H1 (cell line): ENCODE data around the gene DYNLT2. TPM values are rescaled to one million over a fixed set of nuclear protein-coding genes. Genes with fewer than 3 reads are reported as not detected.

Experiments used
- CTCF ChIA-PET: fragments of 300-600 bp; sonication (Branson Sonifier 250); formaldehyde crosslinking; loops from one replicate; lab custom pipeline; 2021; ENCODE audit not compliant: partially characterized antibody; lab: Charles Lee
- POLR2A ChIA-PET: fragments of 300-600 bp; sonication (Branson Sonifier 250); formaldehyde crosslinking; loops from one replicate; lab custom pipeline; 2021; ENCODE audit warnings: inconsistent platforms; ENCODE audit not compliant: partially characterized antibody; lab: Charles Lee
- DNase-seq, 2 experiments: peaks; one replicate each; pipeline versions ENCODE4 v3.0.0 to v3.0.0-alpha.2; 2010 to 2022; ENCODE audit warnings: low spot score in 2 of 2, low read depth in 1 of 2, mixed read lengths in 1 of 2
- FAIRE-seq: peaks from 2 replicates; lab custom pipeline; 2011; peaks lifted over from hg19 to GRCh38; lab: Jason Lieb, UNC
- H2AFZ ChIP-seq: 2 replicates; pipeline ENCODE4 v1.8.1; 2012; ENCODE audit warnings: low read length, inconsistent platforms
- H2AK5ac ChIP-seq: 2 replicates; pipeline ENCODE4 v1.6.1; 2013; ENCODE audit warnings: low read depth, low read length
- H2BK120ac ChIP-seq: replicated peaks from 2 replicates; pipeline ENCODE3; 2013; ENCODE audit warnings: low read depth, low read length, inconsistent platforms
- H2BK12ac ChIP-seq: 2 replicates; pipeline ENCODE4 v1.6.1; 2013; ENCODE audit warnings: low read depth, low read length
- H2BK15ac ChIP-seq: 2 replicates; pipeline ENCODE4 v1.6.1; 2013; ENCODE audit warnings: low read length
- H2BK20ac ChIP-seq: 2 replicates; pipeline ENCODE4 v1.6.1; 2013; ENCODE audit warnings: low read length
- H2BK5ac ChIP-seq: 2 replicates; pipeline ENCODE4 v1.6.1; 2013; ENCODE audit warnings: low read depth, low read length
- H3K14ac ChIP-seq: 2 replicates; pipeline ENCODE4 v1.6.1; 2013; ENCODE audit warnings: inconsistent platforms; ENCODE audit not compliant: insufficient read length
- H3K18ac ChIP-seq: 2 replicates; pipeline ENCODE4 v1.6.1; 2013; ENCODE audit warnings: low read length; ENCODE audit errors: extremely low read depth
- H3K23ac ChIP-seq: 2 replicates; pipeline ENCODE4 v1.6.1; 2013; ENCODE audit warnings: inconsistent platforms; ENCODE audit not compliant: insufficient read length
- H3K23me2 ChIP-seq: 2 replicates; pipeline ENCODE4 v1.6.1; 2013; ENCODE audit warnings: low read depth, low read length
- H3K27ac ChIP-seq: 2 replicates; pipeline ENCODE4 v1.6.1; 2011; ENCODE audit warnings: low read depth, low read length, inconsistent platforms
- H3K27me3 ChIP-seq, 4 experiments: replicated peaks in 1 of 4; 1 replicate in 1 of 4; 2 replicates in 3 of 4; pipeline versions ENCODE4 v1.6.1 to v1.8.1; 2011 to 2013; ENCODE audit warnings: low read length in 3 of 4, mild to moderate bottlenecking in 3 of 4, inconsistent platforms in 2 of 4, mixed read lengths in 2 of 4, moderate library complexity in 1 of 4; ENCODE audit not compliant: control insufficient read depth in 3 of 4, insufficient read depth in 3 of 4; ENCODE audit errors: extremely low read depth in 1 of 4
- H3K36me3 ChIP-seq, 4 experiments: 2 replicates each; pipeline versions ENCODE4 v1.6.1 to v1.8.1; 2011 to 2013; ENCODE audit warnings: mild to moderate bottlenecking in 4 of 4, low read length in 3 of 4, moderate library complexity in 2 of 4, control low read depth in 1 of 4, inconsistent platforms in 1 of 4; ENCODE audit not compliant: insufficient read depth in 4 of 4, control insufficient read depth in 2 of 4
- H3K4ac ChIP-seq: replicated peaks from 2 replicates; pipeline ENCODE3; 2013; ENCODE audit warnings: low read length, low read depth, mixed read lengths, inconsistent platforms; ENCODE audit not compliant: insufficient read length
- H3K4me1 ChIP-seq, 4 experiments: replicated peaks in 1 of 4; 1 replicate in 1 of 4; 2 replicates in 3 of 4; pipeline versions ENCODE4 v1.6.1 to v1.8.1; 2011 to 2013; ENCODE audit warnings: low read length in 3 of 4, inconsistent platforms in 2 of 4, mixed read lengths in 1 of 4; ENCODE audit not compliant: insufficient read depth in 4 of 4, control insufficient read depth in 3 of 4
- H3K4me2 ChIP-seq, 2 experiments: 2 replicates each; pipeline versions ENCODE4 v1.6.1 to v1.8.1; 2011 to 2013; ENCODE audit warnings: low read depth in 2 of 2, low read length in 2 of 2, control low read depth in 1 of 2, inconsistent platforms in 1 of 2, mild to moderate bottlenecking in 1 of 2; ENCODE audit not compliant: insufficient read depth in 1 of 2
- H3K4me3 ChIP-seq, 4 experiments: fragments of 200-600, 300-600 bp in 1 of 4; sonication (generic), shearing (Covaris generic), sonication (Bioruptor Twin) in 1 of 4; 2 replicates each; pipeline versions ENCODE4 v1.5.1 to v1.8.1; 2011 to 2016; ENCODE audit warnings: low read length in 4 of 4, low read depth in 3 of 4, control low read depth in 2 of 4, inconsistent platforms in 2 of 4, mild to moderate bottlenecking in 2 of 4, mixed read lengths in 1 of 4, moderate library complexity in 1 of 4; ENCODE audit not compliant: insufficient read depth in 2 of 4; ENCODE audit errors: extremely low read depth in 1 of 4
- H3K56ac ChIP-seq: replicated peaks from 2 replicates; pipeline ENCODE3; 2013; ENCODE audit warnings: low read depth, mild to moderate bottlenecking, mixed read lengths, low read length, inconsistent platforms; ENCODE audit not compliant: insufficient read length
- H3K79me1 ChIP-seq: 2 replicates; pipeline ENCODE4 v1.6.1; 2013; ENCODE audit warnings: low read depth, low read length, control low read depth
- H3K79me2 ChIP-seq, 2 experiments: 2 replicates each; pipeline versions ENCODE4 v1.6.1 to v1.8.1; 2012 to 2013; ENCODE audit warnings: low read length in 2 of 2, mild to moderate bottlenecking in 2 of 2, inconsistent platforms in 1 of 2; ENCODE audit not compliant: insufficient read depth in 2 of 2, control insufficient read depth in 1 of 2
- H3K9ac ChIP-seq, 4 experiments: replicated peaks in 1 of 4; 1 replicate in 1 of 4; 2 replicates in 3 of 4; pipeline versions ENCODE4 v1.6.1 to v1.8.1; 2011 to 2013; ENCODE audit warnings: low read depth in 3 of 4, low read length in 3 of 4, control low read depth in 2 of 4, mild to moderate bottlenecking in 2 of 4, moderate library complexity in 2 of 4, inconsistent platforms in 1 of 4; ENCODE audit errors: extremely low read depth in 1 of 4
- H3K9me3 ChIP-seq, 2 experiments: 2 replicates each; pipeline versions ENCODE4 v1.6.1 to v1.8.1; 2012 to 2013; ENCODE audit warnings: mild to moderate bottlenecking in 2 of 2, moderate library complexity in 2 of 2, control low read depth in 1 of 2, inconsistent platforms in 1 of 2, low read depth in 1 of 2, low read length in 1 of 2, mixed read lengths in 1 of 2; ENCODE audit not compliant: insufficient read depth in 2 of 2
- H4K20me1 ChIP-seq, 2 experiments: replicated peaks in 1 of 2; 2 replicates each; pipeline versions ENCODE3 to v1.8.1; 2011 to 2013; ENCODE audit warnings: inconsistent platforms in 2 of 2, low read length in 2 of 2, mild to moderate bottlenecking in 1 of 2; ENCODE audit not compliant: insufficient read depth in 2 of 2, control insufficient read depth in 1 of 2
- H4K5ac ChIP-seq: 2 replicates; pipeline ENCODE4 v1.6.1; 2013; ENCODE audit warnings: low read length, low read depth, mixed read lengths, inconsistent platforms; ENCODE audit not compliant: insufficient read length
- H4K8ac ChIP-seq: 2 replicates; pipeline ENCODE4 v1.8.0; 2013; ENCODE audit warnings: mild to moderate bottlenecking, moderate library complexity, low read length, inconsistent platforms; ENCODE audit not compliant: insufficient read depth; ENCODE audit errors: extremely low read depth
- H4K91ac ChIP-seq: replicated peaks from 2 replicates; pipeline ENCODE3; 2013; ENCODE audit warnings: low read length, mixed read lengths, inconsistent platforms; ENCODE audit not compliant: insufficient read length
- CHD2 ChIP-seq: IDR thresholded peaks from 2 replicates; pipeline ENCODE4 v1.6.1; 2012; ENCODE audit warnings: low read length, improper control_type of control experiment
- HDAC6 ChIP-seq: IDR thresholded peaks from one replicate; pipeline ENCODE4 v1.7.1; 2012; ENCODE audit warnings: low read depth, mild to moderate bottlenecking, inconsistent platforms, low read length, moderate library complexity
- JUND ChIP-seq: IDR thresholded peaks from 2 replicates; pipeline ENCODE4 v1.6.1; 2011; ENCODE audit warnings: mild to moderate bottlenecking, improper control_type of control experiment, low read length
- NRF1 ChIP-seq: IDR thresholded peaks from 2 replicates; pipeline ENCODE4 v1.6.1; 2011; ENCODE audit warnings: mild to moderate bottlenecking, low read depth, low read length, improper control_type of control experiment
- POLR2A ChIP-seq, 2 experiments: IDR thresholded peaks; 1 replicate in 1 of 2; 2 replicates in 1 of 2; pipeline ENCODE4 v1.6.1; 2011; ENCODE audit warnings: low read depth in 2 of 2, low read length in 2 of 2, mild to moderate bottlenecking in 2 of 2; ENCODE audit errors: control extremely low read depth in 1 of 2
- SAP30 ChIP-seq: fragments of 300-600 bp; sonication (generic); IDR thresholded peaks from 2 replicates; pipeline ENCODE4 v1.7.1; 2012; ENCODE audit warnings: low read length, moderate library complexity, mild to moderate bottlenecking, inconsistent platforms; ENCODE audit not compliant: insufficient read depth, insufficient replicate concordance
- SIRT6 ChIP-seq: IDR thresholded peaks from one replicate; pipeline ENCODE4 v1.7.1; 2012; ENCODE audit warnings: low read length, inconsistent platforms
- SP4 ChIP-seq: IDR thresholded peaks from 2 replicates; pipeline ENCODE4 v1.6.1; 2012; ENCODE audit warnings: low read length, inconsistent platforms
- TCF12 ChIP-seq: IDR thresholded peaks from 2 replicates; pipeline ENCODE4 v1.6.1; 2011; ENCODE audit warnings: low read depth, mild to moderate bottlenecking, low read length
- TEAD4 ChIP-seq: IDR thresholded peaks from 2 replicates; pipeline ENCODE4 v1.6.1; 2012; ENCODE audit warnings: low read depth, low read length, inconsistent platforms, mixed read lengths
- polyA plus RNA-seq, 7 experiments: library from polyadenylated mRNA; depleted of rRNA in 3 of 7; stranded (reverse) in 5 of 7; unstranded in 2 of 7; fragments of >200 nt in 5 of 7; fragments of 200-250 nt in 2 of 7; gene quantifications; 1 replicate in 5 of 7; 2 replicates in 1 of 7; 4 replicates in 1 of 7; pipeline versions ENCODE4 v1.2.1 to v1.2.3, GENCODE V29; 2011 to 2013; ENCODE audit warnings: missing spikeins in 2 of 7, mixed read lengths in 2 of 7
- total RNA-seq: library from RNA; stranded (reverse); fragmentation: NEBNext Ultra II Directional; extraction: Animal tissue kit (Norgen Biotek cat#: 25700); gene quantifications from 2 replicates; pipeline ENCODE4 v1.2.1, GENCODE V29; 2021
- TF ChIP-seq, protein P1 (sequence below): IDR thresholded peaks from 2 replicates; pipeline ENCODE4 v1.6.1; 2012; ENCODE audit warnings: low read length, inconsistent platforms

The DYNLT2 gene
- total and polyA plus RNA-seq, 2 of the 8 experiments (the other 6 are each of a cell fraction or from before 2014, with no cell fraction given) = 0.48 to 1.8 TPM

DNA sequence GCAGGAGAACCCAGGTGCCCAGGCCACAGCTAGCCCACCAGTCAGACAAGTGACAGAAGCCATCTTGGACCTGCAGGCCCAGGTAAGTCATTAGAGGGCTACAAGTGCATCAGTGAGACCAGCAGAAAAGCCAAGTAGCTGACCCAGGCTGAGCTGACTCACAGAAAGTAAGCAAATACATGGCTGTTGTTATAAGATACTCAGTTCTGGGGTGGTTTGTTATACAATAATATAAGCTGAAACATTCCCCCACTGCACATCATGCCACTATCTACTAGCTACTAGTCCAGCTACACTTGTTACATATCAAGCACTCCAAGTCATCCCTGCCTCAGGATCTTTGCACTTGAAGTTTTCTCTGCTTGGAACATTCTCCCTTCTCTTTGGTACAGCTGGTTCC is 10.0 kb downstream of the DYNLT2 start:
- Histone ChIP-seq H2BK20ac (no peak overlapping the region), H3K27ac (no peak overlapping the region), H3K23ac (no peak overlapping the region), H4K91ac (no peak overlapping the region), H3K9ac (no peak overlapping the region), H3K4me1 (peaks cover 0 to 4% (median 2%) of the 10 kb centered on the region in 4 experiments; a peak in 3 of 7 replicates), H3K9me3 (no peaks in the 10 kb centered on the region), H2AFZ (no peak overlapping the region), H3K56ac (no peak overlapping the region), H2AK5ac (no peak overlapping the region), H3K36me3 (no peaks in the 10 kb centered on the region), H3K79me2 (no peaks in the 10 kb centered on the region), H3K23me2 (no peaks in the 10 kb centered on the region), H4K20me1 (no peaks in the 10 kb centered on the region), H4K5ac (no peak overlapping the region), H2BK12ac (no peak overlapping the region), H2BK120ac (no peak overlapping the region), H3K4me2 (no peak overlapping the region), H4K8ac (no peak overlapping the region), H3K4ac (no peak overlapping the region), H2BK15ac (no peak overlapping the region), H3K18ac (no peak overlapping the region), H3K79me1 (no peaks in the 10 kb centered on the region; the same call in 1 of the 2 replicates), H3K4me3 (no peak overlapping the region), H3K14ac (no peak overlapping the region), H3K27me3 (no peaks in the 10 kb centered on the region), H2BK5ac (no peak overlapping the region)
- TF ChIP-seq, protein P1, sequence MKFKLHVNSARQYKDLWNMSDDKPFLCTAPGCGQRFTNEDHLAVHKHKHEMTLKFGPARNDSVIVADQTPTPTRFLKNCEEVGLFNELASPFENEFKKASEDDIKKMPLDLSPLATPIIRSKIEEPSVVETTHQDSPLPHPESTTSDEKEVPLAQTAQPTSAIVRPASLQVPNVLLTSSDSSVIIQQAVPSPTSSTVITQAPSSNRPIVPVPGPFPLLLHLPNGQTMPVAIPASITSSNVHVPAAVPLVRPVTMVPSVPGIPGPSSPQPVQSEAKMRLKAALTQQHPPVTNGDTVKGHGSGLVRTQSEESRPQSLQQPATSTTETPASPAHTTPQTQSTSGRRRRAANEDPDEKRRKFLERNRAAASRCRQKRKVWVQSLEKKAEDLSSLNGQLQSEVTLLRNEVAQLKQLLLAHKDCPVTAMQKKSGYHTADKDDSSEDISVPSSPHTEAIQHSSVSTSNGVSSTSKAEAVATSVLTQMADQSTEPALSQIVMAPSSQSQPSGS = no peak
- no peak for TF ChIP-seq HDAC6
- TF ChIP-seq SIRT6 = no peak
- TF ChIP-seq TCF12 = no peak
- no peak for TF ChIP-seq CHD2
- no peak for TF ChIP-seq TEAD4
- no peak for TF ChIP-seq JUND
- no peak for TF ChIP-seq SP4
- no peak for TF ChIP-seq NRF1
- TF ChIP-seq SAP30 = no peak
- no peak for TF ChIP-seq POLR2A (IDR thresholded peaks at IDR 0.05; ENCODE audit: control extremely low read depth in 1 of 2, low read depth in 2 of 2, low read length in 2 of 2)
- POLR2A ChIA-PET = interaction anchor here (0.7 to 2.8 kb wide), 4 partner anchors 10 to 716 kb away, joined by 3 to 15 read pairs (median 4); partner anchors contain the start of genes DYNLT2 and ERMARD
- CTCF ChIA-PET = interaction anchor here (0.8 to 2.1 kb wide), 4 partner anchors 9 to 90 kb away, joined by 3 to 14 read pairs (median 4); partner anchors contain the start of genes DYNLT2 and ERMARD
- DNase-seq = no peak
- no peak for FAIRE-seq
